Right cardiac atrium (tissue), 5 donors: ENCODE measurements around the gene TCF12. TPM values are rescaled to one million over a fixed set of nuclear protein-coding genes. Genes with fewer than 3 reads are reported as not detected.

Experiments used
- ATAC-seq, 2 donors: fragments of 200-7000 bp; cut with Tn5 transposase; one replicate each; pipeline versions ENCODE4 v1.8.0 to v1.9.1; 2020; ENCODE audit warnings: moderate library complexity in 2 of 2, mild to moderate bottlenecking in 1 of 2
- DNase-seq, 3 donors: peaks; one replicate each; pipeline ENCODE4 v3.0.0-alpha.2; 2020
- H3K27ac ChIP-seq: one replicate; pipeline ENCODE4 v1.5.1; 2013; ENCODE audit warnings: mild to moderate bottlenecking, low read length, control low read depth, moderate library complexity
- H3K27me3 ChIP-seq: one replicate; pipeline ENCODE4 v1.6.1; 2013; ENCODE audit not compliant: control insufficient read depth, insufficient read depth
- H3K4me1 ChIP-seq: one replicate; pipeline ENCODE4 v1.6.1; 2013; ENCODE audit warnings: low read length; ENCODE audit not compliant: control insufficient read depth, insufficient read depth
- H3K4me3 ChIP-seq: one replicate; pipeline ENCODE4 v1.5.1; 2013; ENCODE audit warnings: low read length, control low read depth
- H3K9me3 ChIP-seq: one replicate; pipeline ENCODE4 v1.6.1; 2013; ENCODE audit warnings: low read length; ENCODE audit not compliant: control insufficient read depth
- WGBS: extraction: QIAGEN DNeasy Blood & Tissue Kit; methylation state at CpG from one replicate; pipeline ENCODE4 v1.1.7; 2013; 5-methylcytosine and 5-hydroxymethylcytosine counted together
- intact Hi-C, 4 donors: fragments of 100-400 bp; cut with DNase I; formaldehyde crosslinking; loops; one replicate each; pipeline versions ENCODE4 v1.11.0 to v1.14.0; 2022 to 2023
- polyA plus RNA-seq: library from polyadenylated mRNA; stranded (reverse); fragments of 200-250 nt; gene quantifications from one replicate; pipeline ENCODE4 v1.2.3, GENCODE V29; 2013
- total RNA-seq, 4 donors: library from RNA; stranded (reverse); fragmentation: NEBNext Ultra II Directional; extraction: Animal tissue kit (Norgen Biotek cat#: 25700); gene quantifications; one replicate each; pipeline ENCODE4 v1.2.1, GENCODE V29; 2021
- donor health status: healthy with polysubstance abuse.
- donor health status: DM: no; HTN: yes; CAD: no.
- donor health status: DM: no; HTN: no; CAD: no.
- donor health status: DM: no; HTN: yes; CAD: no; lungs with severe emphysema.
- donor health status: DM: yes; HTN: yes; CAD: no.

Gene TCF12
- total and polyA plus RNA-seq, 5 donors = 11.7 to 58.8 (median 51.5) TPM

- 71% methylated on average over 13 of the region's 13 CpGs for WGBS
These were observed 403.6 kb downstream of the TCF12 start for GRCh38 chr15:57321973-57322601.

GRCh38 chr15:57322602-57323250, 404.3 kb downstream of the TCF12 start:
- ATAC-seq (no peak), DNase-seq (peak in 2 of 3 donors; percentile 25 to 35)
- Histone ChIP-seq H3K9me3 (no peaks in the 10 kb centered on the region), H3K4me3 (no peak overlapping the region), H3K27me3 (no peaks in the 10 kb centered on the region), H3K27ac (no peak overlapping the region), H3K4me1 (no peaks in the 10 kb centered on the region)
- intact Hi-C loops = no loop called here
- WGBS = 95% methylated on average over 11 of the region's 11 CpGs

More at GRCh38 chr15:57321973-57322601, 403.6 kb downstream of the TCF12 start:
- no peak for ATAC-seq
- H3K4me3 ChIP-seq = no peak overlapping the region
- no peaks in the 10 kb centered on the region for H3K9me3 ChIP-seq
- no peaks in the 10 kb centered on the region for H3K27me3 ChIP-seq
- H3K4me1 ChIP-seq = no peaks in the 10 kb centered on the region
- intact Hi-C loops = no loop called here
- peak in 1 of 3 donors; percentile 34 for DNase-seq
- no peak overlapping the region for H3K27ac ChIP-seq

- DNase-seq (peak in 2 of 3 donors; percentile 38 to 39), ATAC-seq (no peak)
- Histone ChIP-seq H3K27me3 (no peaks in the 10 kb centered on the region), H3K9me3 (no peaks in the 10 kb centered on the region), H3K4me3 (no peak overlapping the region), H3K27ac (no peak overlapping the region), H3K4me1 (no peaks in the 10 kb centered on the region)
- intact Hi-C loops = no loop called here
- 93% methylated on average over 12 of the region's 12 CpGs for WGBS
These were observed 404.9 kb downstream of the TCF12 start for GRCh38 chr15:57323299-57323805.

GRCh38 chr15:57323806-57324589, 405.6 kb downstream of the TCF12 start:
- DNase-seq (peak in 2 of 3 donors; percentile 27 to 46), ATAC-seq (peak in 1 of 2 donors; percentile 8)
- no peaks in the 10 kb centered on the region for H3K9me3 ChIP-seq
- no peaks in the 10 kb centered on the region for H3K27me3 ChIP-seq
- 60% methylated on average over 6 of the region's 6 CpGs for WGBS
- intact Hi-C loops = no loop called here
- H3K4me1 ChIP-seq = no peaks in the 10 kb centered on the region
- H3K4me3 ChIP-seq = no peak overlapping the region
- no peak overlapping the region for H3K27ac ChIP-seq

GRCh38 chr15:57324590-57324890, 406.1 kb downstream of the TCF12 start:
- no peak overlapping the region for H3K27ac ChIP-seq
- no peaks in the 10 kb centered on the region for H3K27me3 ChIP-seq
- WGBS = 86% methylated on average over 3 of the region's 3 CpGs
- no peaks in the 10 kb centered on the region for H3K4me1 ChIP-seq
- H3K9me3 ChIP-seq = no peaks in the 10 kb centered on the region
- H3K4me3 ChIP-seq = no peak overlapping the region
- no peak for DNase-seq
- ATAC-seq = no peak
- intact Hi-C loops = no loop called here

- no peak for ATAC-seq
- WGBS = 93% methylated on average over 11 of the region's 11 CpGs
- Histone ChIP-seq H3K4me3 (no peak overlapping the region), H3K27me3 (no peaks in the 10 kb centered on the region), H3K27ac (no peak overlapping the region), H3K4me1 (no peaks in the 10 kb centered on the region), H3K9me3 (no peaks in the 10 kb centered on the region)
- peak in 1 of 3 donors; percentile 16 for DNase-seq
- intact Hi-C loops = no loop called here
These were observed 406.7 kb downstream of the TCF12 start for GRCh38 chr15:57324944-57325679.

GRCh38 chr15:57326196-57326595, 407.8 kb downstream of the TCF12 start:
- no peaks in the 10 kb centered on the region for H3K9me3 ChIP-seq
- ATAC-seq = no peak

GRCh38 chr15:57327985-57328471, 409.6 kb downstream of the TCF12 start:
- Histone ChIP-seq H3K4me1 (no peaks in the 10 kb centered on the region), H3K27me3 (no peaks in the 10 kb centered on the region), H3K9me3 (no peaks in the 10 kb centered on the region), H3K4me3 (no peak overlapping the region), H3K27ac (no peak overlapping the region)
- 57% methylated on average over 11 of the region's 11 CpGs for WGBS
- ATAC-seq (peak; percentile 44 to 57), DNase-seq (peak; percentile 41 to 64 (median 48))
- intact Hi-C loops = no loop called here

More at GRCh38 chr15:57326196-57326595, 407.8 kb downstream of the TCF12 start:
- 88% methylated on average over 23 of the region's 23 CpGs for WGBS
- Histone ChIP-seq H3K4me3 (no peak overlapping the region), H3K27me3 (no peaks in the 10 kb centered on the region), H3K27ac (no peak overlapping the region), H3K4me1 (no peaks in the 10 kb centered on the region)
- intact Hi-C loops = no loop called here
- peak in 1 of 3 donors; percentile 43 for DNase-seq

GRCh38 chr15:57328479-57328878, 410.0 kb downstream of the TCF12 start:
- 55% methylated on average over 8 of the region's 8 CpGs for WGBS
- intact Hi-C loops = no loop called here
- DNase-seq (peak in 2 of 3 donors; percentile 44 to 65), ATAC-seq (peak; percentile 8 to 18)
- H3K4me1 ChIP-seq = no peaks in the 10 kb centered on the region
- no peak overlapping the region for H3K4me3 ChIP-seq
- no peak overlapping the region for H3K27ac ChIP-seq
- no peaks in the 10 kb centered on the region for H3K27me3 ChIP-seq
- no peaks in the 10 kb centered on the region for H3K9me3 ChIP-seq

- H3K9me3 ChIP-seq = no peaks in the 10 kb centered on the region
- no peak overlapping the region for H3K27ac ChIP-seq
- no peak overlapping the region for H3K4me3 ChIP-seq
- DNase-seq (peak in 2 of 3 donors; percentile 23 to 39), ATAC-seq (no peak)
- intact Hi-C loops = no loop called here
- WGBS = 42% methylated on average over 5 of the region's 5 CpGs
- H3K4me1 ChIP-seq = no peaks in the 10 kb centered on the region
- no peaks in the 10 kb centered on the region for H3K27me3 ChIP-seq
These were observed 410.5 kb downstream of the TCF12 start for GRCh38 chr15:57328897-57329296.
